NB4 (cell line): ENCODE measurements around the gene FRAT1.

Experiments used
- DNase-seq: peaks from one replicate; pipeline ENCODE4 v3.0.0; 2010; ENCODE audit warnings: low read depth
- H3K4me3 ChIP-seq: one replicate; pipeline ENCODE4 v1.5.1; 2011; ENCODE audit warnings: mild to moderate bottlenecking, low read depth, low read length, moderate library complexity
- MYC ChIP-seq: IDR thresholded peaks from 2 replicates; pipeline ENCODE4 v1.6.1; 2011; ENCODE audit warnings: low read depth, low read length
- POLR2A ChIP-seq: IDR thresholded peaks from 2 replicates; pipeline ENCODE4 v1.6.1; 2011; ENCODE audit warnings: mild to moderate bottlenecking; ENCODE audit not compliant: insufficient read length; ENCODE audit errors: extremely low read depth
- TF ChIP-seq, protein P1 (sequence below): IDR thresholded peaks from 2 replicates; pipeline ENCODE4 v1.6.1; 2011; ENCODE audit warnings: low read depth, low read length
- TF ChIP-seq, protein P2 (sequence below): IDR thresholded peaks from one replicate; pipeline ENCODE4 v1.5.1; 2012; ENCODE audit warnings: low read depth, low read length

Gene FRAT1

DNA sequence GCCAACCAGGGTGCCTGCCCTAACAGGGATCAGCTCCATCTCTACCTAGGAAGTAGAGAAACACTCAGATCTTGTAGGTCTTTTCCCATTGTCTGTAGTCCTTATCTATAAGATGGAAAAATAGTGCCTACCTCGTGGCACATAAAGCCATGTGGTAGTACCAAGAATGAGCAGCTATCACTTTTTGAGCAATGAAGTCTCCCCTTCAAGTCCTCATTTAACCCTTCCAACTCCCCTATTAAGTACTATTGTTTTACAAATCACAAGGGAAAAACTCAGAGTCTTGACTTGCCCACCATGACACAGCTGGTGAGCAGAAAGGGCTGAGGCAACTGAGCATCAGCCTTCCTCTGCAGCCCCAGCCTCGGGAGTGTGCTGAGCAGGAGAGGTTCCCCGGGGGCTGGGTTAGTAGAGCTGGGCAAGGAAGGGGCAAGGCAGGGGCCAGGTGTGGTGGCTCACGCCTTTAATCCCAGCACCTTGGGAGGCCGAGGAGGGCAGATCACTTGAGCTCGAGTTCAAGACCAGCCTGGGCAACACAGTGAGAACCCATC, 12.2 kb downstream of the FRAT1 start:
- H3K4me3 ChIP-seq: peak overlapping the region; percentile 89
- DNase-seq: peak; percentile 28
- TF ChIP-seq, protein P1, sequence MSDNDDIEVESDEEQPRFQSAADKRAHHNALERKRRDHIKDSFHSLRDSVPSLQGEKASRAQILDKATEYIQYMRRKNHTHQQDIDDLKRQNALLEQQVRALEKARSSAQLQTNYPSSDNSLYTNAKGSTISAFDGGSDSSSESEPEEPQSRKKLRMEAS: no peak
- TF ChIP-seq MYC (no peak), POLR2A (no peak)
- TF ChIP-seq, protein P2, sequence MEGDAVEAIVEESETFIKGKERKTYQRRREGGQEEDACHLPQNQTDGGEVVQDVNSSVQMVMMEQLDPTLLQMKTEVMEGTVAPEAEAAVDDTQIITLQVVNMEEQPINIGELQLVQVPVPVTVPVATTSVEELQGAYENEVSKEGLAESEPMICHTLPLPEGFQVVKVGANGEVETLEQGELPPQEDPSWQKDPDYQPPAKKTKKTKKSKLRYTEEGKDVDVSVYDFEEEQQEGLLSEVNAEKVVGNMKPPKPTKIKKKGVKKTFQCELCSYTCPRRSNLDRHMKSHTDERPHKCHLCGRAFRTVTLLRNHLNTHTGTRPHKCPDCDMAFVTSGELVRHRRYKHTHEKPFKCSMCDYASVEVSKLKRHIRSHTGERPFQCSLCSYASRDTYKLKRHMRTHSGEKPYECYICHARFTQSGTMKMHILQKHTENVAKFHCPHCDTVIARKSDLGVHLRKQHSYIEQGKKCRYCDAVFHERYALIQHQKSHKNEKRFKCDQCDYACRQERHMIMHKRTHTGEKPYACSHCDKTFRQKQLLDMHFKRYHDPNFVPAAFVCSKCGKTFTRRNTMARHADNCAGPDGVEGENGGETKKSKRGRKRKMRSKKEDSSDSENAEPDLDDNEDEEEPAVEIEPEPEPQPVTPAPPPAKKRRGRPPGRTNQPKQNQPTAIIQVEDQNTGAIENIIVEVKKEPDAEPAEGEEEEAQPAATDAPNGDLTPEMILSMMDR: no peak

DNA sequence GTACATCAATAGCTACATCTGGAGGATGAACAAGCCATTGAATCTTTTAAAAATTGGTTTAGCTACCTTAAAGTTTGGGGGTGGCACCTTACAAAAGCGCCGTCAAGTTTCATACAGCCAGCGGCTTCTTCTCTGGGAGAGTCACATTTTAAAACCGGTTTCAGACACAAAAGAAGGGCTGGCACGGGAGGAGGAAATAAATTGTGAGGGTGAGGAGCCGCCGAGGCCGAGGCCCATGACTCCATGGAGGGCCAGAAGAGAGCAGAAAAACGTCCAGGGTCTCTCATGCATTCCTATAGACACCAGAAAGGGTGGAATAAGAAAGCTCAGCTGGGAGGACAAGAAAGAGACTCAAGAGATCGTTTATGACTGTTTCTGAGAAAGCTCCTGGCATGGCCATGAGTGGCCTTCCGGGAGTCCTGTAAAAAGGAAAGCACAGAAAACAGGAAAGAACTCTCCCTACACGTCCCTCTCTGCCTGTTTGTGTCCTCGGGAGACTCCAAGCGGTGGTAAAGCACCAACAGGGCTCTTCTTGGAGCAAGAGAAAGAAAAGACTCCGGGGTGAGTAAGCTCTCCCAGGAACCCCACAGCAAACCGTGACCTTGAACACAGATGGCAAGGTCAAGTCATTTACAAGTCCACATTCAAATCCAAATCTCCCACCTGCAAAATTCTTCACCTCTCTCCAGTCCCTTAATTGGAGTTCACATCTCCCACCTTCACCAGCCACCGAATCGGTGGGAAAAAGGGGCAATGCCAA, 13.7 kb downstream of the FRAT1 start:
- H3K4me3 ChIP-seq: peak overlapping the region; percentile 89
- peak; percentile 74 for DNase-seq
- TF ChIP-seq, protein P1: no peak
- TF ChIP-seq, protein P2: peak; percentile 28
- TF ChIP-seq POLR2A: no peak
- no peak for TF ChIP-seq MYC

DNA sequence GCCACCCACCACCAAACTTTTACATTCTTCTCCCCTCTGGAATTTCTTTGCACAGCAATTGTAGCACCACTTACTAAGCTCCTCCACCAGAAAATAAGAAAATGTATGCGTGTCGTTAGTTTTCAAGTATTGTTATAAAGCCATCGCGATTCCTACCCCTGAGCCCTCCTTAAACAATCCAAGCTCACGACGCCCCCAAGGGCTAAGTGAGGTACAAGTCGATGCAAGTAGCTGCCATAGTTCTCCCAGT, 14.2 kb downstream of the FRAT1 start:
- no peak for DNase-seq
- TF ChIP-seq POLR2A: no peak
- TF ChIP-seq, protein P1: peak; percentile 27; the same call in 1 of the 2 replicates
- TF ChIP-seq MYC: no peak
- TF ChIP-seq, protein P2: peak; percentile 22

DNA sequence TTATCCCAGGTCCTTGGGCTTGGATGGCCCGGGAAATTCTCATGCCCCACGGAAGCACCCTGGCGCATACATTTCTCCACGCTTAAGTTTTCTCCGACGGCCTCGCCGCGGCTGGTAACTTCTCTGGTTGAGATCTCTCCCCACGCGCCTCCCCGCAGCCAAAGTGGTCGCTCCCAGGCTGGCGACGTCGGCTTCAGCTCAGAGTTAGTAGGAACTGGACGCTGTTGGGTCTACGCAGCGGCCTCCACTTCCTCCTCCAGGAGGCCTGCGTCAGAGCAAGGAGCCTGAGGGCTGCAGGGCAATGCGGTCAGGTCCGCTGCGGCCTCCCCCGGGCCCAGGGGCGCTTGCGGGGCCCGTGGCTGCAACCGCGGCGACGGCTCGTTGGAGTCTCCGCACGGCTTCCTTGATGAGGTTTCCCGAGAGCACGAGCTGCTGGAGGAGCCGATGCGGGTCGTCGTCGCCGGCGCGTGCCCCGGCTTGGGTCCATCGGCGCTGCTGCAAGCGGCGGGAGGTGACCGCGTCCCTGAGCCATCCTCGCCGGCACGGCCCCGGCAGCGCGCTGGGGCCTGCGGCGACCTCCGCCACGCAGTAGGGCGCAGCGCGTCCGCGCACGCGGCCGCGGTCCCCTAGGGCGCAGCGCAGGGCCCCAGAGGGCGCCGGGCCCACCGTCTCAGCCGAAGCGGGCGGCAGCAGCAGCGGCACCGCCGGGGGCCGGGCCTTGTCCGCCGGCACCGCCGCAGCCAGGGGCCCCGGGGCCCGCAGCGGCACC, 14.7 kb downstream of the FRAT1 start:
- peak overlapping the region; percentile 89 for H3K4me3 ChIP-seq
- peak; percentile 94 for DNase-seq
- TF ChIP-seq POLR2A (peak; percentile 54), MYC (peak; percentile 50; the same call in 1 of the 2 replicates)
- TF ChIP-seq, protein P1: peak; percentile 23
- TF ChIP-seq, protein P2: no peak

More for the DNA sequence above, 14.2 kb downstream of the FRAT1 start:
- H3K4me3 ChIP-seq: peak overlapping the region; percentile 89

DNA sequence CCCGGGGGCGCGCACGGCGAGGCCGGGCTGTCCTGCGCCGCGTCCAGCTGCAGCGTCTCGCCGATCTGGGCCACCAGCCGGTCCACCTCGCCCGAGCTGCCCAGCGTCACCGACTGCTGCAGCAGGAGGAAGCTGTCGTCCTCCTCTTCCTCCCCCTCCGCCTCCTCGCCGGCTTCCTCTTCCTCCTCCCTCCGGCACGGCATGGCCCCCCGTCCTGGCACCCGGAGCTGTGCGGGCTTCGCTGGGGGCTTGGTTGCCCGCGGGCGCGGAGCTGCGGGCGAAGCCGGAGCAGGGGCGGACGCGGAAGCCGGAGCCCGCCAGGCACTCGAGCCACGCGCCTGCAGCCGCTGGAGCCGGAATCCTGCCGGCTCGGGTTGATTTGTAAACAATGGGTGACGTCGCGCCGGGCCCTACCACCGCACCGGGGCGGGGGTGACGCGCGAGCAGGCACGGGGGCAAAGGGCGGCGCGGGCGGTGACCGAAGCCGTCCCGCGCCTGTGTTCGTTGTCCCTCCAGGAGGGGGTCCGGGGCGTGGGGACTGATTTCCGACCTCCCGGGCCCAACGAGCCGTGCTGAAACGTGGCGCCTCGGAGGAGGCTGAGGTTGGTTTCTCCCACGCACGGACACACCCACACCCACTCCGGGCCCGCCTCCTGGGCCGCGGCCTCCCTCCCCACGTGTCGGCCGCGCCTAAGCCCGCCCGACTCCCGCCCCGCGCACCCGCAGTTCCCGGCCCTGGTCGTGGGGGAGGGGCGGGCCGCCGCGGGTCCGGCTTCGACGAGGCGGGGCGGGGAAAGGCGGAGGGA, 15.5 kb downstream of the FRAT1 start, which contains the start of gene FRAT2:
FRAT2 (minus strand) TSS at position 360 of the 806 bp plus-strand sequence; CDS start at position 203, 157 bp downstream.
- DNase-seq: peak; percentile 95
- peak within 1 kb of the TSS; percentile 89 for H3K4me3 ChIP-seq
- peak; percentile 82; the same call in 1 of the 2 replicates for TF ChIP-seq MYC
- TF ChIP-seq, protein P1: peak; percentile 82
- TF ChIP-seq POLR2A: peak; percentile 80
- TF ChIP-seq, protein P2: no peak
